Amniotic stem cell (primary cell): ENCODE measurements around the gene DAB2IP.
A peak's percentile ranks its signal among the peaks of the same experiment; 100 is the strongest.

ENCODE experiments used
- DNase-seq: peaks from one replicate; lab custom pipeline; 2025; lab: John Stamatoyannopoulos, UW

The DAB2IP gene

DNA sequence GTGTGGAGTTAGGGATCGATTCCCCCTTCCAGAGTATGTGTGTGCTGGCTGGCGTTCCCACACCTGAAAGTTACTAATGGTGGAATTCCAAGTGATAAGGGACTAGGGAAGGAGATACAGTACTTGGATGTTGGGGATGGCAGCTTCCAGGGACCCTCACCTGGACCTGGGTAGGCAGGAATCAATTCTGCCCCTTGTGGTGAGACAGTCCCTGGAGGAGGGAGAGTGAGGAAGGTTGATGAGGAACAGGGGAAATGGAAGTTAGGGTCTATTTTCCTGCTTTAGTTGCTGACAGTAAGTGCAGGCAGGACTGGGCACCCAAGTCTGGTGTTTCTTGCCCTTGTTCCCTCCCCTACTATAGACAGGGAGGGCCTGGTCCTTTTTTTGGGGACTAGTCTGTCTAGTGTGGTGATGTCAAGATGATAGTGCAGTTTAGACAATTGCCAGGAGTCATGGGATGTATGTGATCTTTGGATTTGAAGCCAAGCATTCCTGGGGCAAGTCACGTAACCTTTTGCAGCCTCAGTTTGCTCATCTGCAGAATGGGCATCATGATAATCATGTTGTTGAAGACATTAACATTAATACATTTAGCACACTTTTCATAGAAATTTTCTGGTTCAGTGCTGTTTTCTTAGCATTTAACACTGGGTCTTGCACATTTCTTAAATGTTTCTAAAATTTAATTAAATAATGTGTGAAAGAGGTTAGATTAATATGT, 51.7 kb downstream of the DAB2IP start:
- DNase-seq: no peak

DNA sequence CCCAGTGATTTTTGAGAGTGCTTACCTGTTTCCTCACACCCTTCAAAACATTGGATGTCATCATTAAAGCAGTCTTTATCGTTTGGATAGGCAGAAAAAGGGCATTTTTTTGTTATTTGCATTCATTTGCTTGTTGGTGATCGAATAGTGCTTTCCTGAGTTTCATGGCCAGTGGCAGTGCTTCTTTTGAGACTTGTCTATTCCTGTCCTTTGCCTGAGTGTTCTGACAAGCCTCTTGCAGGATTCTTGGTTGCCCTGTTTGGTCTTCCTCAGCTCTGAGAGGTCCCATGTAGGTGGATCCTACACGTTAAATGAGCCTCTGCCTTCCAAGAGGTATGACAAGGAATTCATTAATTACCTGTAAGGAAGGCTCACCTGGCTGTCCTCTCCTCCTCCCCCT, 52.8 kb downstream of the DAB2IP start:
- DNase-seq: no peak

DNA sequence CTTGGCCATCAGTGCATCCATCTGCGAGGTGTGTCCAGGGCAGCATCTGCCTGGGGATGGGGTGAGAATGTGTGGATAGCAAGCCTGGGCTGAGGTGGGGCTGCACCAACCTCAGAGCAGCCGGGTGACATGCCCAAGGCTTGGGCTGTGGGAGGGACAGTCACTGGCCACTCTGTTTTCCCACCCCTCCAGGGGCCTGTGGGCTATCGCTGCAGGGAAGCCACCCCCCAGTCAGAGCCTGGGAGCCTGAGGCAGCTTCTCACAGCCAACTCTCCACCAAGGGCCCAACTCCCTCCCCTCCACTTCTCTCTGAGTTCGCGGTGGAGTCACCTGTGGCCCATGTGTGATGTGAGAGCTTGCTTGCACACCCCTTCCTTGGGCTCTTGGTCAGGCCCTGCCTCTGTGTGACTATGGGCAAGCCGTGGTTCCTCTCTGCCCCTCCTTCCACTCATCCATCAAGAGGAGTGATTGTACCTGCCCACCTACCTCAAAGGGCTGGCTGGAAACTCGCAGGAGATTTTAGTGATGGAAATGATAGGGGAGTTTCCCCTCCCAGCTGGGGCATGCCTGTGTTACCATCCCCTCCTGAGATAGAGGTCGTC, 54.8 kb downstream of the DAB2IP start:
- DNase-seq: no peak

DNA sequence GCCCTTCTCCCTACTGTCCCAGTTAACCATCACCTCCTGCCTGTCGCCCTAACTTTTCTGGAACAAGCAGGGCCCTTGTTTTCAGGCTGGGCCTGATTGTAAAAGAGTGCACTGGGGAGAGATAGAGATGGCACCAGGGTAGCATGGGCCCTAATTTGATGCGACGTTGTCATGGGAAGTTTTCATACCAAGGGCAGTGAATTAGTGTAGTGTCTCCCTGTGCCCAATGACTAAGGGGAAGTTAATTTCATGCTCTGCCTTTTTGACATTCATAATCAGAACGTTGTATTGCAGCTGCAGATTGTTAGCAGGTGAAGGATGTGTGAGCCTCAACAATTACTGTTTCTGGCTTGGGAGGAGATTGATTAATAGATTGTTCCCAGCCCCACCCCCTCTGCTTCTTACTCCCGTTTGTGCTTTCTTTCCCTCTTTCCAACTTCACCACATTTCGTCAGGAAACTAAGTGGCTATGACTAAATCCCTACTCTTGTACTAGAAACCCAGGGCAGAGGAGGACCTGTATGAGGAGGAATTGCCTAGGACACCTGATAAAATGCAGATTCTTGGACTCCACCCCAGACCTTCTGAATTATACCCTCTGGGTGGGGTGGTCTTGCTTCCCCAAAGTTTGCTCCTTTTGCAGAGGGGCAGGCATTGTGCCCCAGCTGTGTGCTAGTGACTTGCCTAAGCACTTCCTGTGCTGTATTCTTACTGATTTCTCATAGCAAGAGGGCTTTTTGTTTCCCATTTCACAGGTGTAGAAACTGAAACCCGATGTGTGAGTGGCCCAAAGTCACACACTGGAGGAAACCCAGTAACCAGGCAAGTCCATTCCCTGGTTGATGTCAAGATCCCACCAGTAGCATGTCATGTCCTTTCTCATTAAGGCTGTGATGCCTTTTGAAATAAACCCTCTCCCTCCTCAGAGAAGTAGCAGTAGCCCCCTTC, 56.3 kb downstream of the DAB2IP start:
- DNase-seq: no peak

DNA sequence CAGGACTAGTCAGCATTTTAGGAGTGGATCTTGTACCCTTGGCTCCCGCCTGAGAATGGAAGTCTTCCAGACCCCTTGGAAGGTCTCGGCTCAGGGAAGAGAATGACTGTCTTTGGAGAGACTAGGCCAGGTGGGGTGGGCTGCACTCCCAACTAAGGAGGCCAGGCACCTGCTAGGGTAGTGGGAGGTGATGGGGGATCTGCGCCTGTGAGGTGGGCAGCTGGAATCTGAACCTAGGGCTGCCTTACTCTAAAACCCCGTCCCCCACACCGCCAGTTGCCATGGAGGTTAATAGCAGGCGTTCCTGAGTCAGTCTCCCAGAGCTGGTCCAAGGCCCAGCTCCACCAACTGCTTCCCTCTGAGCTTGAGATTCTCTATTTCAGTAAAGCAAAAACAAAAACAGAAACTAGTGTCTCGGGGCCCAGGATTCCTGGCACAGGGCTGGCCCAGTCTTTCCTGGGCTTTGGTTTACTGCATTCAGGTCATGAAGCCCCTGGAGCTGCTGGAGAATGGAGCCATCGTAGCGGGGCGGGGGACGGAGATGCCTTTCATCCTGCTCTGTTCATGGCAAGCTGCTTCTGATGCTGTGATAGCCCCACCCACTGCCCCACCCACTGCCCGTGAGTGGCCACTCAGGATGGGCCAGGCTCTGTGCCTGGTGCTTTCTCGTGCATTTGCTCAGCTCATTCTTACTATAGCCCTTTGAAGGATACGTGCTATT, 57.5 kb downstream of the DAB2IP start:
- no peak for DNase-seq

DNA sequence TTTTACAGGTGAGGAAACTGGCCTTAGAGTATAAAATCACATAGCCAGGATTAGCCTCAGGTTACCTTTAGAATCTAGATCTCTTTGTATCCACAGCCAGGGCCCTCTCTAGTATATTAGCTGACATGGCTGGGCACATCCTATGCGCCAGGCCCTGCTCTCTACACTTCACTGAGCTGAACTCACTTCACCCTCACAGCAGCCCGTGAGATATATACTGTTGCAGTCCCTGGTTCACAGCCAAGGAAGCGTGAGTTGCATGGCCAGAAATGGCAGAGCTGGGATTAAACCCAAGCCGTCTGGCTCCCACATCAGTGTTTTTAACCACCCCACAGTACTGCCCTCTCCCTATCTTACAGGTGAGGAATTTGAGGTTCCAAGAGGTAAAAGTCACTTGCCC, 58.4 kb downstream of the DAB2IP start:
- no peak for DNase-seq

DNA sequence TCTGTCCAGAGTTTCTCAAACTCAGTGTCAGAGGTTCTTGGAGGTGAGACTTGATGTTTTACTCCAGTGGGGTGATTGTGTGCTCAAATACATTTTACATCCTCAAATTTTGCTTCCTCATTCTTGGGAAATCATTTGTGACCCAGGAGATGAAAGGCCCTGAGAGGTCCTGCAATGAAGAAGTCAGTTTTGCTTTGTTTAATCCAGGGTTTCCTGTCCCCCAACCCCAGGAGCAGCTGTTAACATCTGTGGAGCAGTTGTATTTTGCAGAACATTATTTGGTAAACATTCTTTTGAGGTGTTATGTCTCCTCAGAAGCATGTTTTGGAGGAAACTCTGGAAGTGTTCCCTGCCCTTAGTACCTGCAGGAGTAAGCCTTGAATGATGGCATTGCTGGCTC, 59.8 kb downstream of the DAB2IP start:
- no peak for DNase-seq

DNA sequence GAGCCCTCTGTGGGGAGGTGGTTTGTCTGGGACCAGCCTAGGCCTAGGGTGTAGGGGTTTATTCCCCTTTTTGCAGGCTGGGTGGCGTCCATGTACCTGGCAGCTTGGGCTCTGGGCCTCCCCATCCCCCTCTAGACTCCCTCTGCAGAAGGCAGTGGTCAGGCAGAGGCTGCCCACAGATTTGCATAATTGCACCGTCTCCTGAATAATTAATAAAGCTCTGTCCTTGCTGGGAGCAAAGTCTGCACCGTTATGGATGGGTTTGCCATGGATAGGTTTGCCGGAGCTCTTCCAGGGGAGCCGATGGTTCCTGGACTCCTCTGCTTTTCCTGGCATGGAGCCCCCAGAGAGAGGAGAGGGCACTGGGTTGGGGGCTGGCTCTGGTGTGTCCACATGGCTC, 60.4 kb downstream of the DAB2IP start:
- no peak for DNase-seq

DNA sequence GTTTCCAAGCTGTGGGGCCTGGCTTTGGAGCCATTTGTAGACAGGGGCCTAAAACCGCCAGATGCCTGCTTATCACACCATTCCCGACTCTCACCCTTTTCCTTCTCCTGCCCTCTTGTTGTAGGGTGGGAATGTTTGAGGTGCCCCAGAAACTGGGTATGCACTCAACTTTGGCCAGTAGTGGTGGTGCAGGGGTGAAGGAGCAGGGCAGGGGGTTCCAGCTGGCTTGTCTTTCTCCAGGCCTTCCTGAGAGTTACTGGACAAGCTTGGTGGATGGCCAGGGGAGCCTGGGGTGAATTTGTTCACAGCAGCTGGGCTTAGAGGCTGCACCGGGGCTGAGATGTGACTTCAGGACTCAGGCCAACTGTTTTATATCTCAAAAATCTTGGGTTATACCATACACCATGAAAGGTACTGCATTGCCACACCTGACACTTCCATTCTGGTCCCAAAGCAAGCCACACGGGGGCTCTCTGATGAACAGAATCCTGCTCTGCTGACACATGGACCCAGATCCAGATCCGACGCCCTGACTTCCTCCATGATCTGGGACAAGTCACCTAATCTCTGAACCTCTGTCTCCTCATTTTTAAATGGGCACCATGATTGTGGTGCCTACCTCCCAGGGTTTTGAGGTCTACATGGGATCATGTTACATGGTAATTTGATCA, 62.1 kb downstream of the DAB2IP start:
- no peak for DNase-seq

DNA sequence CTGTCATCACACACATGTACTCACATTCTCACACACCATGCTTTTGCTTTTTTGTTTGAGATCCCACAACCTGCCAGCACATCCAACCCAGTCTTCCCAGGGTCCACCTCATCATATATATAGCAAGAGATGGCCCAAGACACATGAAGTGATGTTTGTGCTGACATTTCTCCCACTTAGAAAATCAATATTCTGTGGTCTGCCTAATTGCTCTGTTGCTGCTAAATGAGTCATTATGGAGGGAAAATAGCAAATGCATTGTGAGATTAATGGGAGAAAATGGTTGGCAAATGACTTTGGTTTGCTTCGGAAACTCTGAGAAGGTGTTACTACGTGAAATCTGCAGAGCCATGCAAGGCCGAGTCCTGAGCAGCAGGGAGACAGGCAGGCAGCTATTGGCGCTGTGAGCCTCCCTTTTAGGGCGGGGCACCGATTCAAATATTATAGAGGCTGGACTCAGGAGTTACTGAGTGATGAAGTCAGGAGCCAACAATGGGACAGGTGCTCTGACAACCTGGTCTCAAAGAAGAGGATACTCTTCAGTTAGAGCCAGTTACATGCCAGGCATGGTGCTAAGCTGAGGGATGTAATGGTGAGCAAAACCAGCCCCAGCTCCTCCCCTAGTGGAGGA, 62.8 kb downstream of the DAB2IP start:
- DNase-seq: no peak

DNA sequence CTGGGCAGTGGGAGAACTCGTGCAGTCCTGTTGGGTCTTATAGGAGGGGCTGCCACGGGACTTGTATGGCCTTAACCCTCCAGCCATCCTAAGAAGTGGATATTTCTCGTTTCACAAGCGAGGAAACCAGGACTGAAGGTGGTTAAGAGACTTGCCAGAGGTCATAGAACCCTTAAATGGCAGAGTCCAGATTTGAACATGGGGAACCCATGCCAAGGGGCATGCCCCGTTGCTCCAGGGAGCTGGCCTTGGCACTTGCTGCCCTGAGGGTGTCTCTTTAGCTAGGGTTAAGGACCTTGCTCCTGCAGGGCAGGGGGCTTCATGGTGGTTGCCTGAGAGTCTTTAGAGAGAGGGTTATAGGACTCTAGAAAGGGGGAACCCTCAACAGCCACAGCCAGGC, 63.4 kb downstream of the DAB2IP start:
- DNase-seq: no peak

DNA sequence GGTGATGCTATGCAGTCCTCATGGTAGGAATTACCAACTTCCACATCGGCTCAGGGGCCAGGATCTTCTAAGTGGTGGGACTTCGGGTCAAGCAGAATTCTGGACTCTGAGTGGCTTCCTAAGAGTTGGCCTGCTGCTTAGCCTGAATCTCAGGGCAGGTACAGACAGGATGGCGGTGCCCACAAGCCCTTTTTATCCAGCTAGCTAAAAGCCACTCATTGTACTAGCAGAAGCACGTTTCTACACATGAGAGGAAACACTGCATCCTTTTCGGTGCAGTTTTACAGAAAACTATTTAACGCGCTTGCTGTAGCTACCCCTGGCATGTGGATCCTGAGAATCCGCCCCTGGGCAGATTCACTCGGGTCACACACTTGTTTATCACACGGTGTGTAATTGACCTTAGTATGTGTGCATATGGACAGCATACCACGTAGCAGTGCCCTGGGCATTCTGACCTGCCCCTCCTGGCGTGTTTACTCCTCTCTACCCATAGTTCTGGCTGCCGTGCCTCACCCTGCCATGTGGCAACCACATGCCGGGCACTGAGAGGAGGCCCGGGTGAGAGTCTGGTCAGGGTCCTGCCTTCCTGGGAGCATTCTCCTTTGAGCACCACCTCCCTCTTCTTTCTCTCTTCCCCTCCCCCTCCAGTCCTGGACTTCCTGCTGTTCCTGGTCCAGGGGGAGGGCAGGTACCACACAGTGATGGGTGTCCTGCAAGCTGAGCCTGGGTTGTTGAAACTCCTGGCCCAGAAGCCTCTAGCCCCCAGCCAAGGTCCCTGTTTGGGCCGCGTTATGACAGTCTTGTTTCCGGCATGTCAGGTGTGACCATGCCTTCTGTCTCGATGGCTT, 65.9 kb downstream of the DAB2IP start:
- DNase-seq: no peak

DNA sequence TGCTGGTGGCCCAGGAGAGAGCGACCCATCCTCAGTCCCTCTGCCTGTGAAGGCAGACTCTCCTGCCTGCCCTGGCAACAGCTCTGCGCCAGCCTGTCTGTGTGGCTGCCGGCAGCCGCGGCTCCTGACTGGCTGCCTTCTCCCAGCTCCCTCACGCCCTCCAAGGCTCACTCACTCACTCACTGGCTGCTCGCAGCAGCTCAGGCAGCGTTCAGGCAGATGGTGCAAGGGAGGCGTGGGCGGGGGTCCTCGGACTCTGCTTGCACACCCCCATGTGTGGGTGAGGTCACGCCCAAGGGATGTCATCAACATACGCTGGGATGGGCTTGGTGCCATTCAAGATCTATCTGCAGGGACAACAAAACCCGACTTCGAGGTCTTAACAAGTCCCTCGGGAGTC, 66.7 kb downstream of the DAB2IP start:
- no peak for DNase-seq

DNA sequence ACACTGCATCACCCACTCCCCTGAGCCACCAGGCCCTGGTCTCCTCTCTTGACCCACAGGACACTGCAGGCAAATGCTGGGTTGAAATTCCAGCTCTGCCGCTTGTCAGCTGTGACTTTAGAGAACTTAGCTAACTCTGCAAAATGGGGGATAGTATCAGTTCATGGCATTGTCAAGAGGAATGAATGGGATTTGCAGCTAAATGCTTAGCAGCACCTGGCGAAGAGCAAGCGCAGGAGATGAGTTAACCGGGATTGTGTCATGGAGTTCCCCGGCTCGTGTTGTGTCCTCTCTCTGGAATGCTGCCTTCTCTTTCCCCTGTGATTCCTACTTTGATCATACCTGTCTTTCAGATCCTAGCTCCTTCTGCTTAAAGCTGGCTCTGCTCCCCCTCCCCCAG, 67.1 kb downstream of the DAB2IP start:
- no peak for DNase-seq

DNA sequence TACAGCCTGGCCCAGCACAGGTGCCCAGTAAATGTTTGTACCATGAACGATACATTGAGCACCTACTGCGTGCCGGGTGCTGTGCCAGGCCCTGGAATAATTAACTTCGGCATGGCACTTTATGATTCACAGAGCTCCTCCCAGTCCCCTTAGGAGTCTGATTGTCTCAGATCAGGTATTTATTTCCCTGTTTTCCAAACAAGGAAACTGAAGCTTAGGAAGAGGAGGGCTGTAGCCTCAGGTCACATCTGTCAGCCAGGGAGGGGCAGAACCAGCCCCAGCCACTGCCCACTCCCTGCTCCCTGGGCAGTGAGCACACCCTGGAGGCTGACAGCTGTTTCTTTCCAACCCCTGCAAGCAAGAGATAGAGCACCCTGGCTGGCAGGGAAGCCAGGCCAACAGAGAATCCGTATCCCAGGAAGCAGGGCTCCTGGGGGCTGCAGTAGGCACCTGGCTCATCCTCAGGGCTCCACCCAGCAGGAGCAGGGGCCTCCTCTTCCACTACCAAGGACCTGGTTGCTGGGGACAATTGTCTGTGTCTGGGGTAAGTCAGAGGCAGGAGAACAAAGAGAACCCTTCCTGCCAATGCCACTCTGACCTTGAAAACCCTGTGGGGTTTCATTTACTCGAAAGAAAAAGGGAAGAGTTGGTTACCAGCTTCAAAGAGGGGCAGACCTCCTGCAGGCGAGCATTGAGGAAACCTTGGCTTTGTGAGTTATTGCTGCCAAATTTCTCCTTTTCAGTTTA, 69.0 kb downstream of the DAB2IP start:
- DNase-seq: no peak

DNA sequence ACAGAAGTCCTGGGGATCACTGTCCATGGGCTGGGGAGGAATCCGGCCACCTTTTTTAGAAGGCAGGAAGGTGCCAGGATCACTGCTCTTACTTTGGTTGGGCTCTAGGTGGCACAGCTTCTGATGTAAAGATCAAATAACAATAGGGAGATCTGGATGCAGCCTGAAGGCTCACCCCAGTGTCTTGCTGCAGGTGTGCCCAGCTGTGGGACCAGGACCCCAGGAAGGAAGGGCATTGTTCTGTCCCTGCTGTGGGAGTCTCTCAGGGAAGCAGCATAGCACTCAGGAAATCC, 69.6 kb downstream of the DAB2IP start:
- DNase-seq: no peak

DNA sequence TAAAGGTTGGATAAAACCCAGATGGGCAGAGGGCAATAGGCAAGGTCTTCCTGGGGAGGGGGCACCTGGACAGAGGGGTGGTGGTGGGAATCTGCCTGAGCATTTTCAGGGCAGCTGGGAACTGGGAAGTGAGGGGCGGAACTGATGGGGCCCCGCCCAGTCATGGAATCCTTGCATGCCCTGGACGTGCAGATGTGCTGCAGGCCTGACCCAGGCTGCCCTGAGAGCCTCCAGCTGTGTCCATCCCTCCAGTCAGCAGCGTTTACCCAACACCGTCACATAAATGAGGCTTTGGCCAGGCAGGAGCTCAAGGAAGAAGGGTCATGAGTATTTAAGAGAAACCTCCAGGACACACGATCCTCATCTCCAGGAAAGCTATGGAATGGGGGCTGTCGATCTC, 70.3 kb downstream of the DAB2IP start:
- DNase-seq: no peak

DNA sequence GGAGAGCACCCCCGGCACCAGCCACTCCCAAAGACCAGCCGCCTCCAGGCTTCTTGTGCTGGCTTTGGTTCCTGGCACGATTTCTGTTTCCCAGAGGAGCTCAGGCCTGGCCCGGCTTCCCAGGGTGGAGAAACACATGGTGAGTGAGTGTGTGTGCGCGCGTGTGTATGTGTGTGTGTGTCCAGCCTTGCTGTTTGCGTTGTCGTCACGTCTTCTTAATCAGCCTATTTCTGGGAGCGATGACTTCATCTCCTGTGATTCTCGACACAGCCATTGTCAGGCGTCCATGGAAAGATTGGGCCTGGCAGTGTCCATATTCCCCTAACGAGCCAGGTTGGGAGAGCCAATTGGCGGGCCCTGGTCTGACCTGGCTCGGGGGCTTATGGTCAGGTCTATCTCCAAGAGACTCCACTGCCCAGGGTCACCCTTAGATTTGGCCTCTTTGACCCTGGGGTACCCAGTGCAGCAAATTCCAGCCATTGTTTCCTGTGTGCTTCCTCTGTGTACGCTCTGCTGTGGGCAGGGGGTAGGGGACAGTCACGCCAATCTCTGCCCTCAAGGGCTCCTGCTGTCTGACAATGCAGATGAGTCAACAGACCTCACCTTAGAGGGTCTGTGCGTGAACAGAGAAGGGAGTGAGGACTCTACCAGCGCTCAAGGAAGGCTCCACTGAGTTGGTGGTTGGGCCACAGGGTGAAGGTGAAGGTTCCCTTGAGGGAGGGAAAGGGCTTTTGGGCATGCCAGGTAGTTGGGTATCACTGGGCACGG, 73.8 kb downstream of the DAB2IP start:
- peak; percentile 67 for DNase-seq
